GM23338 (cell line): ENCODE results near the gene KCNIP3.

ENCODE experiments used
- CREB1 ChIP-seq: fragments of 250-450 bp; sonication (Bioruptor Pico); IDR thresholded peaks from 2 replicates; pipeline ENCODE4 v1.5.0; 2020; ENCODE audit warnings: low read depth, mild to moderate bottlenecking, moderate library complexity
- EZH2 ChIP-seq: fragments of 200-600 bp; sonication (generic); IDR thresholded peaks from one replicate; pipeline ENCODE4 v1.8.0; 2017; ENCODE audit warnings: antibody characterized with exemption, mild to moderate bottlenecking, low read depth; ENCODE audit not compliant: unreplicated experiment
- EZH2phosphoT487 ChIP-seq: fragments of 200-600 bp; sonication (generic); IDR thresholded peaks from one replicate; pipeline ENCODE4 v1.8.1; 2018; ENCODE audit warnings: antibody characterized with exemption; ENCODE audit not compliant: unreplicated experiment
- POLR2AphosphoS5 ChIP-seq: IDR thresholded peaks from 2 replicates; pipeline ENCODE4 v1.6.1; 2016; ENCODE audit warnings: antibody characterized with exemption, low read depth
- STAT1 ChIP-seq: IDR thresholded peaks from one replicate; pipeline ENCODE4 v1.6.1; 2016; ENCODE audit warnings: antibody characterized with exemption; ENCODE audit not compliant: unreplicated experiment
- ZNF114 ChIP-seq: fragments of 250-450 bp; sonication (Bioruptor Pico); IDR thresholded peaks from 2 replicates; pipeline ENCODE4 v1.5.0; 2020; ENCODE audit warnings: mild to moderate bottlenecking, moderate library complexity
- TF ChIP-seq, protein P1 (sequence below), 2 experiments: fragments of 200-600 bp in 1 of 2; sonication (generic) in 1 of 2; conservative IDR thresholded peaks; 2 replicates each; pipeline versions ENCODE4 v1.5.1 to v1.6.1; 2016 to 2017; ENCODE audit warnings: antibody characterized with exemption in 2 of 2, low read depth in 2 of 2, mild to moderate bottlenecking in 2 of 2, moderate library complexity in 1 of 2
- TF ChIP-seq, protein P2 (sequence below): IDR thresholded peaks from one replicate; pipeline ENCODE4 v1.6.1; 2018; ENCODE audit warnings: antibody characterized with exemption; ENCODE audit not compliant: unreplicated experiment
- TF ChIP-seq, protein P3 (sequence below): IDR thresholded peaks from 2 replicates; pipeline ENCODE4 v1.6.1; 2016; ENCODE audit warnings: antibody characterized with exemption

DNA sequence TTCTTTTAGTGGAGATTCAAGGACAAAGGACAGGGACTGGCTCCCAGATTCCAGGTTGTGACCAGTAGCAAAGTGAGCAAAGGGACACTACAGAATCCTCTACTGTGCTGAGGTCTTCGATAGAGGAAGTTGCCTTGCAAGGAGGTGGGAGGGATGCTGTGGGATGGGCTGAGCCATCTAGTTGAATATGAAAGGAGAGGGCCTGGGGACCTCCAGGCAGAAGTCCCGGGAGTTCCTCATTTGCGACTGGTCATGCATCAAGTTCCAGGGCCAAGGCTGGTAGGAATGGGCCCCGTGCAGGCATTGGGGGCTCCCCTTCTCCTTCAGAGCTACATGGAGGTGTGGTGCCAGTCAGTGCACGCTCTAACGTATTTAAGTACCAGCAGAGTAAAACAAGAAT is 35.5 kb upstream of the KCNIP3 start:
- TF ChIP-seq, protein P1, sequence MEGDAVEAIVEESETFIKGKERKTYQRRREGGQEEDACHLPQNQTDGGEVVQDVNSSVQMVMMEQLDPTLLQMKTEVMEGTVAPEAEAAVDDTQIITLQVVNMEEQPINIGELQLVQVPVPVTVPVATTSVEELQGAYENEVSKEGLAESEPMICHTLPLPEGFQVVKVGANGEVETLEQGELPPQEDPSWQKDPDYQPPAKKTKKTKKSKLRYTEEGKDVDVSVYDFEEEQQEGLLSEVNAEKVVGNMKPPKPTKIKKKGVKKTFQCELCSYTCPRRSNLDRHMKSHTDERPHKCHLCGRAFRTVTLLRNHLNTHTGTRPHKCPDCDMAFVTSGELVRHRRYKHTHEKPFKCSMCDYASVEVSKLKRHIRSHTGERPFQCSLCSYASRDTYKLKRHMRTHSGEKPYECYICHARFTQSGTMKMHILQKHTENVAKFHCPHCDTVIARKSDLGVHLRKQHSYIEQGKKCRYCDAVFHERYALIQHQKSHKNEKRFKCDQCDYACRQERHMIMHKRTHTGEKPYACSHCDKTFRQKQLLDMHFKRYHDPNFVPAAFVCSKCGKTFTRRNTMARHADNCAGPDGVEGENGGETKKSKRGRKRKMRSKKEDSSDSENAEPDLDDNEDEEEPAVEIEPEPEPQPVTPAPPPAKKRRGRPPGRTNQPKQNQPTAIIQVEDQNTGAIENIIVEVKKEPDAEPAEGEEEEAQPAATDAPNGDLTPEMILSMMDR (conservative IDR thresholded peaks at IDR 0.05; ENCODE audit: low read depth in 2 of 2), result no peak
- no peak for TF ChIP-seq EZH2
- no peak for TF ChIP-seq CREB1
- TF ChIP-seq, protein P2, sequence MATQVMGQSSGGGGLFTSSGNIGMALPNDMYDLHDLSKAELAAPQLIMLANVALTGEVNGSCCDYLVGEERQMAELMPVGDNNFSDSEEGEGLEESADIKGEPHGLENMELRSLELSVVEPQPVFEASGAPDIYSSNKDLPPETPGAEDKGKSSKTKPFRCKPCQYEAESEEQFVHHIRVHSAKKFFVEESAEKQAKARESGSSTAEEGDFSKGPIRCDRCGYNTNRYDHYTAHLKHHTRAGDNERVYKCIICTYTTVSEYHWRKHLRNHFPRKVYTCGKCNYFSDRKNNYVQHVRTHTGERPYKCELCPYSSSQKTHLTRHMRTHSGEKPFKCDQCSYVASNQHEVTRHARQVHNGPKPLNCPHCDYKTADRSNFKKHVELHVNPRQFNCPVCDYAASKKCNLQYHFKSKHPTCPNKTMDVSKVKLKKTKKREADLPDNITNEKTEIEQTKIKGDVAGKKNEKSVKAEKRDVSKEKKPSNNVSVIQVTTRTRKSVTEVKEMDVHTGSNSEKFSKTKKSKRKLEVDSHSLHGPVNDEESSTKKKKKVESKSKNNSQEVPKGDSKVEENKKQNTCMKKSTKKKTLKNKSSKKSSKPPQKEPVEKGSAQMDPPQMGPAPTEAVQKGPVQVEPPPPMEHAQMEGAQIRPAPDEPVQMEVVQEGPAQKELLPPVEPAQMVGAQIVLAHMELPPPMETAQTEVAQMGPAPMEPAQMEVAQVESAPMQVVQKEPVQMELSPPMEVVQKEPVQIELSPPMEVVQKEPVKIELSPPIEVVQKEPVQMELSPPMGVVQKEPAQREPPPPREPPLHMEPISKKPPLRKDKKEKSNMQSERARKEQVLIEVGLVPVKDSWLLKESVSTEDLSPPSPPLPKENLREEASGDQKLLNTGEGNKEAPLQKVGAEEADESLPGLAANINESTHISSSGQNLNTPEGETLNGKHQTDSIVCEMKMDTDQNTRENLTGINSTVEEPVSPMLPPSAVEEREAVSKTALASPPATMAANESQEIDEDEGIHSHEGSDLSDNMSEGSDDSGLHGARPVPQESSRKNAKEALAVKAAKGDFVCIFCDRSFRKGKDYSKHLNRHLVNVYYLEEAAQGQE, result no peak
- no peak for TF ChIP-seq POLR2AphosphoS5
- TF ChIP-seq, protein P3, sequence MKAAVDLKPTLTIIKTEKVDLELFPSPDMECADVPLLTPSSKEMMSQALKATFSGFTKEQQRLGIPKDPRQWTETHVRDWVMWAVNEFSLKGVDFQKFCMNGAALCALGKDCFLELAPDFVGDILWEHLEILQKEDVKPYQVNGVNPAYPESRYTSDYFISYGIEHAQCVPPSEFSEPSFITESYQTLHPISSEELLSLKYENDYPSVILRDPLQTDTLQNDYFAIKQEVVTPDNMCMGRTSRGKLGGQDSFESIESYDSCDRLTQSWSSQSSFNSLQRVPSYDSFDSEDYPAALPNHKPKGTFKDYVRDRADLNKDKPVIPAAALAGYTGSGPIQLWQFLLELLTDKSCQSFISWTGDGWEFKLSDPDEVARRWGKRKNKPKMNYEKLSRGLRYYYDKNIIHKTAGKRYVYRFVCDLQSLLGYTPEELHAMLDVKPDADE, result no peak
- TF ChIP-seq EZH2phosphoT487, result no peak
- no peak for TF ChIP-seq STAT1
- TF ChIP-seq ZNF114 (CRISPR knock-in tag), result no peak
